Pulmonary artery endothelial cell (primary cell): ENCODE results near the gene TAC3. TPM values are rescaled to one million over a fixed set of nuclear protein-coding genes. Genes with fewer than 3 reads are reported as not detected.
A peak's percentile ranks its signal among the peaks of the same experiment; 100 is the strongest.
"Not testable (repeated sequence)": the region's sequence is repeated elsewhere in the genome, so short reads cannot be mapped to it uniquely, and the experiment has no call there.

ENCODE experiments used
- DNase-seq: peaks from one replicate; pipeline ENCODE4 v3.0.0-alpha.2; 2011; ENCODE audit warnings: low read depth, low spot score
- total RNA-seq: library from RNA; depleted of rRNA; stranded (reverse); fragments of >200 nt; gene quantifications from 2 replicates; pipeline ENCODE4 v1.2.3, GENCODE V29; 2014

Gene TAC3
- total RNA-seq, 1 donor from 2014 or later, result not detected

GRCh38 chr12:57037264-57037663 lies 20.9 kb upstream of the TAC3 start:
- DNase-seq, result no peak

GRCh38 chr12:57033431-57033830 lies 17.1 kb upstream of the TAC3 start:
- DNase-seq, result no peak

- no peak for DNase-seq
These were observed 15.5 kb upstream of the TAC3 start for GRCh38 chr12:57031789-57032188.

- DNase-seq, result no peak
These were observed 14.9 kb upstream of the TAC3 start for GRCh38 chr12:57031138-57031725.

- DNase-seq, result no peak
These were observed 13.1 kb upstream of the TAC3 start for GRCh38 chr12:57029457-57029856.

- DNase-seq, result no peak
These were observed 11.4 kb upstream of the TAC3 start for GRCh38 chr12:57027805-57028153.

GRCh38 chr12:57027011-57027804 lies 10.9 kb upstream of the TAC3 start:
- DNase-seq, result no peak

GRCh38 chr12:57025196-57025595 lies 8.9 kb upstream of the TAC3 start:
- no peak for DNase-seq

- not testable (repeated sequence) for DNase-seq
These were observed 6.0 kb upstream of the TAC3 start for GRCh38 chr12:57022324-57022723.

- no peak for DNase-seq
These were observed 3.8 kb upstream of the TAC3 start for GRCh38 chr12:57019983-57020719.

- no peak for DNase-seq
These were observed 2.6 kb upstream of the TAC3 start for GRCh38 chr12:57018906-57019305.

- not testable (repeated sequence) for DNase-seq
These were observed 2.0 kb upstream of the TAC3 start for GRCh38 chr12:57018353-57018752.

- DNase-seq, result no peak
These were observed 3.5 kb downstream of the TAC3 start for GRCh38 chr12:57012600-57013465.

GRCh38 chr12:57011438-57012424 lies 4.6 kb downstream of the TAC3 start:
- no peak for DNase-seq

GRCh38 chr12:57010627-57011247 lies 5.6 kb downstream of the TAC3 start:
- DNase-seq, result no peak

GRCh38 chr12:57009949-57010626 lies 6.2 kb downstream of the TAC3 start:
- DNase-seq, result no peak

- DNase-seq, result peak; percentile 26
These were observed 8.2 kb downstream of the TAC3 start for GRCh38 chr12:57008178-57008577.

GRCh38 chr12:57006809-57007475 lies 9.4 kb downstream of the TAC3 start:
- no peak for DNase-seq
